Neural cell (in vitro differentiated cells): ENCODE measurements around the gene DCUN1D3.

Experiments used
- EP300 ChIP-seq: fragments of 450-650 bp; conservative IDR thresholded peaks from 2 replicates; pipeline ENCODE4 v1.6.1; 2014; ENCODE audit warnings: antibody characterized with exemption, mild to moderate bottlenecking, moderate library complexity; ENCODE audit not compliant: poor library complexity, severe bottlenecking
- EZH2 ChIP-seq: fragments of 200-600, 300-800 bp; shearing (Covaris generic), sonication (generic); IDR thresholded peaks from 2 replicates; pipeline ENCODE4 v1.6.1; 2014; ENCODE audit warnings: antibody characterized with exemption, low read length, borderline replicate concordance, mild to moderate bottlenecking; ENCODE audit not compliant: insufficient read depth, poor library complexity, severe bottlenecking
- MXI1 ChIP-seq: fragments of 450-650 bp; conservative IDR thresholded peaks from 2 replicates; pipeline ENCODE4 v1.6.1; 2014; ENCODE audit warnings: antibody characterized with exemption, mild to moderate bottlenecking; ENCODE audit not compliant: poor library complexity, severe bottlenecking
- POLR2AphosphoS5 ChIP-seq: IDR thresholded peaks from 2 replicates; pipeline ENCODE4 v1.6.1; 2012
- RAD21 ChIP-seq: fragments of 450-650 bp; conservative IDR thresholded peaks from 2 replicates; pipeline ENCODE4 v1.6.1; 2014; ENCODE audit warnings: antibody characterized with exemption, mild to moderate bottlenecking, moderate library complexity
- SMC3 ChIP-seq: fragments of 450-650 bp; conservative IDR thresholded peaks from 2 replicates; pipeline ENCODE4 v1.6.1; 2014; ENCODE audit warnings: antibody characterized with exemption, mild to moderate bottlenecking, moderate library complexity; ENCODE audit not compliant: poor library complexity
- TAF1 ChIP-seq: IDR thresholded peaks from 2 replicates; pipeline ENCODE4 v1.6.1; 2012; ENCODE audit warnings: low read depth
- TF ChIP-seq, protein P1 (sequence below): fragments of 450-650 bp; IDR thresholded peaks from 2 replicates; pipeline ENCODE4 v1.5.1; 2014; ENCODE audit warnings: antibody characterized with exemption, mild to moderate bottlenecking, moderate library complexity; ENCODE audit not compliant: poor library complexity, severe bottlenecking
- TF ChIP-seq, protein P2 (sequence below): IDR thresholded peaks from 2 replicates; pipeline ENCODE4 v1.6.1; 2012; ENCODE audit warnings: borderline replicate concordance

DNA sequence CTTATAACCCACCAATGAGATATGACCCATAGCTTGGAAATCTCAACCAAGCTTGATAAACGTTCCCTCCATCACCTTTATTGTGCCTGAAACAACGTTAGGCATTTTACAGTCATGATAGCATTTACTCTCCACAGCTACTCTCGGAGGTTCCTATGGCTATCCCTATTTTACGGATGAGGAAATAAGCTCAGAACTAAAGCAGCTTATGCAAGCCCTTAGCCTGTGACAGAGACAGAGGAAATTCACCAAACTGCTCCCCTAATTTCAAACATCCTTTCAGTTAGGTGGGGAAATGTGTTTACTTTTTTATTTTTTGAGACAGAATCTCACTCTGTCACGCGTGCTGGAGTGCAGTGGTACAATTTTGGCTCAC lies 18.7 kb downstream of the DCUN1D3 start:
- TF ChIP-seq EZH2, result no peak
- no peak for TF ChIP-seq SMC3
- TF ChIP-seq, protein P1, sequence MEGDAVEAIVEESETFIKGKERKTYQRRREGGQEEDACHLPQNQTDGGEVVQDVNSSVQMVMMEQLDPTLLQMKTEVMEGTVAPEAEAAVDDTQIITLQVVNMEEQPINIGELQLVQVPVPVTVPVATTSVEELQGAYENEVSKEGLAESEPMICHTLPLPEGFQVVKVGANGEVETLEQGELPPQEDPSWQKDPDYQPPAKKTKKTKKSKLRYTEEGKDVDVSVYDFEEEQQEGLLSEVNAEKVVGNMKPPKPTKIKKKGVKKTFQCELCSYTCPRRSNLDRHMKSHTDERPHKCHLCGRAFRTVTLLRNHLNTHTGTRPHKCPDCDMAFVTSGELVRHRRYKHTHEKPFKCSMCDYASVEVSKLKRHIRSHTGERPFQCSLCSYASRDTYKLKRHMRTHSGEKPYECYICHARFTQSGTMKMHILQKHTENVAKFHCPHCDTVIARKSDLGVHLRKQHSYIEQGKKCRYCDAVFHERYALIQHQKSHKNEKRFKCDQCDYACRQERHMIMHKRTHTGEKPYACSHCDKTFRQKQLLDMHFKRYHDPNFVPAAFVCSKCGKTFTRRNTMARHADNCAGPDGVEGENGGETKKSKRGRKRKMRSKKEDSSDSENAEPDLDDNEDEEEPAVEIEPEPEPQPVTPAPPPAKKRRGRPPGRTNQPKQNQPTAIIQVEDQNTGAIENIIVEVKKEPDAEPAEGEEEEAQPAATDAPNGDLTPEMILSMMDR, result no peak
- no peak for TF ChIP-seq POLR2AphosphoS5
- TF ChIP-seq EP300, result no peak
- TF ChIP-seq, protein P2, sequence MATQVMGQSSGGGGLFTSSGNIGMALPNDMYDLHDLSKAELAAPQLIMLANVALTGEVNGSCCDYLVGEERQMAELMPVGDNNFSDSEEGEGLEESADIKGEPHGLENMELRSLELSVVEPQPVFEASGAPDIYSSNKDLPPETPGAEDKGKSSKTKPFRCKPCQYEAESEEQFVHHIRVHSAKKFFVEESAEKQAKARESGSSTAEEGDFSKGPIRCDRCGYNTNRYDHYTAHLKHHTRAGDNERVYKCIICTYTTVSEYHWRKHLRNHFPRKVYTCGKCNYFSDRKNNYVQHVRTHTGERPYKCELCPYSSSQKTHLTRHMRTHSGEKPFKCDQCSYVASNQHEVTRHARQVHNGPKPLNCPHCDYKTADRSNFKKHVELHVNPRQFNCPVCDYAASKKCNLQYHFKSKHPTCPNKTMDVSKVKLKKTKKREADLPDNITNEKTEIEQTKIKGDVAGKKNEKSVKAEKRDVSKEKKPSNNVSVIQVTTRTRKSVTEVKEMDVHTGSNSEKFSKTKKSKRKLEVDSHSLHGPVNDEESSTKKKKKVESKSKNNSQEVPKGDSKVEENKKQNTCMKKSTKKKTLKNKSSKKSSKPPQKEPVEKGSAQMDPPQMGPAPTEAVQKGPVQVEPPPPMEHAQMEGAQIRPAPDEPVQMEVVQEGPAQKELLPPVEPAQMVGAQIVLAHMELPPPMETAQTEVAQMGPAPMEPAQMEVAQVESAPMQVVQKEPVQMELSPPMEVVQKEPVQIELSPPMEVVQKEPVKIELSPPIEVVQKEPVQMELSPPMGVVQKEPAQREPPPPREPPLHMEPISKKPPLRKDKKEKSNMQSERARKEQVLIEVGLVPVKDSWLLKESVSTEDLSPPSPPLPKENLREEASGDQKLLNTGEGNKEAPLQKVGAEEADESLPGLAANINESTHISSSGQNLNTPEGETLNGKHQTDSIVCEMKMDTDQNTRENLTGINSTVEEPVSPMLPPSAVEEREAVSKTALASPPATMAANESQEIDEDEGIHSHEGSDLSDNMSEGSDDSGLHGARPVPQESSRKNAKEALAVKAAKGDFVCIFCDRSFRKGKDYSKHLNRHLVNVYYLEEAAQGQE, result no peak
- TF ChIP-seq TAF1, result no peak
- no peak for TF ChIP-seq MXI1
- no peak for TF ChIP-seq RAD21
